Muscle layer of colon (tissue), 2 donors: ENCODE data around the gene AKIP1.
A peak's percentile ranks its signal among the peaks of the same experiment; 100 is the strongest.

Source experiments
- H3K27ac ChIP-seq: one replicate; pipeline ENCODE4 v1.7.0; 2013; ENCODE audit warnings: low read depth, mild to moderate bottlenecking, low read length, moderate library complexity
- H3K27me3 ChIP-seq, 2 donors: one replicate each; pipeline ENCODE4 v1.7.0; 2013; ENCODE audit warnings: low read length in 2 of 2, mild to moderate bottlenecking in 2 of 2; ENCODE audit not compliant: insufficient read depth in 2 of 2, control insufficient read depth in 1 of 2
- H3K36me3 ChIP-seq: one replicate; pipeline ENCODE4 v1.7.0; 2013; ENCODE audit warnings: mild to moderate bottlenecking, low read length; ENCODE audit not compliant: insufficient read depth
- H3K4me1 ChIP-seq: one replicate; pipeline ENCODE4 v1.7.0; 2013; ENCODE audit warnings: mild to moderate bottlenecking, low read length; ENCODE audit not compliant: insufficient read depth
- H3K4me3 ChIP-seq, 2 donors: one replicate each; pipeline ENCODE4 v1.7.0; 2013; ENCODE audit warnings: low read length in 2 of 2, low read depth in 1 of 2, mild to moderate bottlenecking in 1 of 2, moderate library complexity in 1 of 2
- H3K9ac ChIP-seq: one replicate; pipeline ENCODE4 v1.7.0; 2013; ENCODE audit warnings: low read length
- H3K9me3 ChIP-seq: one replicate; pipeline ENCODE4 v1.7.0; 2013; ENCODE audit warnings: mild to moderate bottlenecking, low read length
- donor health status: abdominal sarcoma.
- donor health status: Adenocarcinoma of cecum.

Gene AKIP1, protein sequence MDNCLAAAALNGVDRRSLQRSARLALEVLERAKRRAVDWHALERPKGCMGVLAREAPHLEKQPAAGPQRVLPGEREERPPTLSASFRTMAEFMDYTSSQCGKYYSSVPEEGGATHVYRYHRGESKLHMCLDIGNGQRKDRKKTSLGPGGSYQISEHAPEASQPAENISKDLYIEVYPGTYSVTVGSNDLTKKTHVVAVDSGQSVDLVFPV

DNA sequence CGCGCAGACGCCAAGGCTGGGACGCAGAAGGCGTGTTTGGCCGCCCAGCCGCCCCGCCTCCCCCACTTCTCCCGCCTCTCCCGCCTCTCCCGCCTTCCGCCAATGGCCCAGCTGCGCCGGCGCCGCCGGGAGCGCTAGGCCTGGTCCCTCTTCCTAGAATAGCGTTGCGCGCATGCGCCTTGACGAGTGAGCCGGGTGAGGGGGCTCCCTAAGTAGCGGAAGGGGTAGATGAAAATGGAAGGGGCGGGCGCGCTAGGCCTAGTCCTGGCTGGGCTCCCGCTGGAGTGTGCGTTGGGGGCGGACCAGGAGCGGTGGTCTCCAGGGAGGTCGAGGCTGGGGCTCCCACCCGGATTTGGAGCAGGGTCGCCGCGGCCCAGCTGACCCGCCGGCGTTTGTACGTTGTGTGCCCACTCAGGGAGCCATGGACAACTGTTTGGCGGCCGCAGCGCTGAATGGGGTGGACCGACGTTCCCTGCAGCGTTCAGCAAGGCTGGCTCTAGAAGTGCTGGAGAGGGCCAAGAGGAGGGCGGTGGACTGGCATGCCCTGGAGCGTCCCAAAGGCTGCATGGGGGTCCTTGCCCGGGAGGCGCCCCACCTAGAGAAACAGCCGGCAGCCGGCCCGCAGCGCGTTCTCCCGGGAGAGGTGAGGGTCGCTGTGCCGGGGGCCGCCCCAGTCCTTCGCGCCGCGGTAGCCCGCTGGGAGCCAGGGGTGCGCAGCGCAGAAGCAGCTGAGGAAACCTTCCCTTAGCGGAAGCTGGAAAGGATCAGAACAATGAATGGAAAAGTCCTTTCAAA lies at the start of gene AKIP1:
Gene AKIP1, plus strand, starts transcription at position 161 of the 795 bp plus-strand sequence. Its CDS starts 261 bp downstream, at position 422.
- Histone ChIP-seq H3K4me3 (peak within 1 kb of the TSS; percentile 84 to 89), H3K9ac (peak within 1 kb of the TSS; percentile 67), H3K36me3 (peaks cover 2% of the 10 kb centered on the region), H3K4me1 (peaks cover 25% of the 10 kb centered on the region), H3K27me3 (no peaks in the 10 kb centered on the region), H3K9me3 (no peaks in the 10 kb centered on the region), H3K27ac (peak within 1 kb of the TSS; percentile 93)

GRCh38 chr11:8863838-8864237 lies 47.2 kb upstream of the AKIP1 start:
- Histone ChIP-seq H3K4me3 (no peak overlapping the region), H3K9ac (no peak overlapping the region), H3K36me3 (no peaks in the 10 kb centered on the region), H3K4me1 (peaks cover 13% of the 10 kb centered on the region), H3K27me3 (no peaks in the 10 kb centered on the region), H3K27ac (no peak overlapping the region), H3K9me3 (no peaks in the 10 kb centered on the region)

- Histone ChIP-seq H3K27me3 (no peaks in the 10 kb centered on the region), H3K4me1 (peaks cover 13% of the 10 kb centered on the region), H3K36me3 (no peaks in the 10 kb centered on the region), H3K27ac (no peak overlapping the region), H3K9me3 (no peaks in the 10 kb centered on the region), H3K4me3 (no peak overlapping the region), H3K9ac (no peak overlapping the region)
Measured at GRCh38 chr11:8865304-8865703, 45.7 kb upstream of the AKIP1 start.

GRCh38 chr11:8867035-8867434 lies 44.0 kb upstream of the AKIP1 start:
- Histone ChIP-seq H3K36me3 (no peaks in the 10 kb centered on the region), H3K9ac (no peak overlapping the region), H3K27me3 (no peaks in the 10 kb centered on the region), H3K4me1 (peaks cover 20% of the 10 kb centered on the region), H3K9me3 (no peaks in the 10 kb centered on the region), H3K27ac (no peak overlapping the region), H3K4me3 (no peak overlapping the region)

GRCh38 chr11:8867931-8868631 lies 42.9 kb upstream of the AKIP1 start:
- no peak overlapping the region for H3K4me3 ChIP-seq
- no peaks in the 10 kb centered on the region for H3K36me3 ChIP-seq
- H3K4me1 ChIP-seq = peaks cover 21% of the 10 kb centered on the region
- no peaks in the 10 kb centered on the region for H3K9me3 ChIP-seq
- no peaks in the 10 kb centered on the region for H3K27me3 ChIP-seq
- no peak overlapping the region for H3K9ac ChIP-seq
- no peak overlapping the region for H3K27ac ChIP-seq

DNA sequence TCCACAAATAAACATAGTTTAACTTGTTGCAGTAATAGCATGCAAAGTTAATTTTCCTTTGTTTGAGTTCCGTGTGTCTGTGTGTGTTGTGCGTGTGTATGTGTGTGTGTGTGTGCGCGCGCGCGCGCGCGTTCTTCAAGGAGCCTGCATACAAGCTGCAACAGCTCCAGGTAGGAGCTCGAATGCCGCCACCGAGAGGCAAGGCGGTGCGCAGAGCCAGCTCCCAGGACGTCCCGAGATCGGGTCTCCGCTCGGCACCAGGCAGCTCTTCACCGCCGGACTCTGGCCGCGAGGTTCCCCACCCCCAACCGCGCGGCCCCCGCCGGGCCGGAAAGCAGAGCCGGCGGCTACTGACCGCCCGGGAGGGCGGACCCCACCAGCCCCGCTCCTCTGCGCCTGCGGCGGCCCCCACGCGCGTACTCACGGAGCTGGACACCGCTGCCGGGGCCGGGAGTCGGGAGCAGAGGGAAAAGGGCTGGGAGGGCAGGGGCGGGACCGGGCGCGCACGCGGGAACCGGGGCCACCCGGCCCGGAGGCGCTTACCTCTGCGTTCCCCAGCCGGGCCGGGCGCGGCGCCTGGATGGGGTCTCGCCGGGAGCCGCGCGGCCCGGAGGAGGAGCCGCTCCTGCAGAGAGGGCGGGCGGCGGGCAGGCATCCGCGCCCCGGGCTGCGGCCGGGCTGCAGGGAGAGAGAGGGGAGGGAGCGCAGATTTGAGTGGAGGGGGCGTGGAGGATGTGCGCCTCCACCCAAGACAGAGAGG lies 40.4 kb upstream of the AKIP1 start:
- Histone ChIP-seq H3K4me1 (peaks cover 35% of the 10 kb centered on the region), H3K27ac (peak overlapping the region; percentile 81), H3K9me3 (no peaks in the 10 kb centered on the region), H3K4me3 (peak overlapping the region; percentile 85 to 90), H3K36me3 (no peaks in the 10 kb centered on the region), H3K27me3 (no peaks in the 10 kb centered on the region), H3K9ac (peak overlapping the region; percentile 45)

DNA sequence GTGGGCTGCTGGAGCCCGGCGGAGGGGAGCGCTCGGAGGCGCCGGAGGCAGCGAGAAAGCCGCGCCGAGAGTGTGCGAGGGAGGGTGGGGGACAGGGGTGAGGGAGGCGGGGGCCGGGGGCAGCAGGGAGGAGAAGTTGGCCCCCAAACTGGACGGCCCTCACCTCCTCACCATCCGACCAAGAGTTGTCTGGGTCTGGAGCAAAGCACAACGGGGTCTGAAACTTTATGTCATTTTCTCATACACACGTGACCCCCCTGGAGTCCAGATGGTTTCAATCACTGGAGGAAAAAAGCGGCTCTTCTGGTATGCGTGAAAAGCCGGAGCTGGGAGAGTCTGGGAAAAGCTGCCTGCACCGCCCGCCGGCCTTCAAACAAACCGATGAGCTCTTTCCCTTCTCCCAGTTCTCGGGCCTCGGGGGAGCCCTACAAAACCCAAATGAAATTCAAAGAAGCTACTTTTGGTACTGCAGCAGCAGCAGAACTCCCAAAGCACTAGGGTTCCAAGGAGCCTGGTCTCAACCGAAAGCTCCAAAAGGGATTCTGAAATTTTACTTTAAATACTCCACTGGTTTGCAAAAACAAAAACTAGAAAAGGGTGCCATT lies 39.7 kb upstream of the AKIP1 start:
- Histone ChIP-seq H3K27me3 (no peaks in the 10 kb centered on the region), H3K4me3 (peak overlapping the region; percentile 85 to 90), H3K36me3 (no peaks in the 10 kb centered on the region), H3K27ac (peak overlapping the region; percentile 81), H3K9ac (no peak overlapping the region), H3K4me1 (peaks cover 35% of the 10 kb centered on the region), H3K9me3 (no peaks in the 10 kb centered on the region)

- Histone ChIP-seq H3K36me3 (no peaks in the 10 kb centered on the region), H3K9me3 (no peaks in the 10 kb centered on the region), H3K4me1 (peaks cover 35% of the 10 kb centered on the region), H3K9ac (no peak overlapping the region), H3K27me3 (no peaks in the 10 kb centered on the region), H3K27ac (peak overlapping the region; percentile 81), H3K4me3 (peak overlapping the region in 1 of 2 donors; percentile 85)
Measured at GRCh38 chr11:8871962-8872361, 39.0 kb upstream of the AKIP1 start.

GRCh38 chr11:8873741-8874405 lies 37.1 kb upstream of the AKIP1 start:
- Histone ChIP-seq H3K4me1 (peaks cover 22% of the 10 kb centered on the region), H3K9ac (no peak overlapping the region), H3K4me3 (no peak overlapping the region), H3K36me3 (no peaks in the 10 kb centered on the region), H3K27ac (no peak overlapping the region), H3K27me3 (no peaks in the 10 kb centered on the region), H3K9me3 (no peaks in the 10 kb centered on the region)

DNA sequence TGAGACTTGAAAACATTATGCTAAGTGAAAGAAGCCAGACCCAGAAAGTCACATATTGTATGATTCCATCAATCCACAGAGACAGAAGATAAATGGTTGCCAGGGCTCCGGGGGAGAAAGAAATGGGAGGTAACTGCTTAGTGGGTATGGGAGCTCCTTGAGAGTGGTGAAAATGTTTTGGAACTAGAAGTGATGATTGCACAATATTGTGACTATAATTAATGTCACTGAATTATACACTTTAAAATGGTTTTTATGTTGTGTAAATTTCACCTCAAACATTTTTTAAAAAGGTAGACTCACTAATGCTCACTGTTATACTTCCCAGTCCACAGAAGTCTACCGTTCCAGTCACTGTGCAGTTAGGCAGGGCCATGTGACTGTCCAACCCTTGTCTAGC lies 32.2 kb upstream of the AKIP1 start:
- Histone ChIP-seq H3K27ac (no peak overlapping the region), H3K27me3 (no peaks in the 10 kb centered on the region), H3K4me3 (no peak overlapping the region), H3K9me3 (no peaks in the 10 kb centered on the region), H3K9ac (no peak overlapping the region), H3K4me1 (peaks cover 11% of the 10 kb centered on the region), H3K36me3 (no peaks in the 10 kb centered on the region)
